ENCODE data around the gene GRP.

Gene GRP

DNA sequence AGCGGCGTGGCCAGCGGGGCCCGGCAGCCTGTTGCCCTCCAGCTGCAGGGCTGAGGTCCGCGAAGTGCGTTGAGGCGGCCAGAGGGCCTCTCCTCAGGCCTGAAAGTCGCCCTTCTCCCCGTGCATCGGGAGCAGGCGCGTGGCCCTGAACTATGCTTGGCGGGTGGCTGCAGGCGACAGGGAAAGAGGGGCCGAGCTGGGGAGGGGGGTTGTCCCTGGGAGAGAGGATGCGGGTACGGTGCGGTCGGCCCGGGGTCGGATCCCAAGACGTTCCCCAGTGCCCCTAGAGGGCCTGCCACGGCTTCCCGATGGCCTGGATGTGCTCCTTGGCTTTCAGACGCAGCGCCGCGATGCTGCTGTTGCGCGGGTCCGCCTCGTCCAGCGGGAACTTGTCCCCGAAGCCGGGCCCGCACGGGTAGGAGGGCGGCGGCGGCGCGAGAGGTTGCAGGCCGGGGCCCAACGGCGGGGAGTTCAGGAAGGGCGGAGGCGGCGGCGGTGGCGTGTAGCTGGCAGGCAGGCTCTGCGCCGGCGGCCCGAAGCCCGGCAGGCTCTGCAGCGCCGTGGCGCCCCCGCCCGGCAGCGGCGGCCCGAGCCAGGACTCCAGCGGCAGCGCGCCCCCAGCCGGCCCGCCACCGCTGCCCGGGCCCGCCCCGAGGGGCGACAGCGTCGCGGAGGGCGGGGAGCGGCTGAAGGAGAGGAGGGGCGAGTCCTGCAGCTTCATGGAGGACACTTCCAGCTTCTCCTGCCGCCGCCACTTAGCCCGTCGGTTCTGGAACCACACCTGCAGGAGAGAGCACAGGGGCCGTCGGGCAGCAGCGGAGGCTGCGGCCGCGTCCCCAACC is 49.0 kb downstream of the GRP start:
- peak; percentile 51 for DNase-seq

DNA sequence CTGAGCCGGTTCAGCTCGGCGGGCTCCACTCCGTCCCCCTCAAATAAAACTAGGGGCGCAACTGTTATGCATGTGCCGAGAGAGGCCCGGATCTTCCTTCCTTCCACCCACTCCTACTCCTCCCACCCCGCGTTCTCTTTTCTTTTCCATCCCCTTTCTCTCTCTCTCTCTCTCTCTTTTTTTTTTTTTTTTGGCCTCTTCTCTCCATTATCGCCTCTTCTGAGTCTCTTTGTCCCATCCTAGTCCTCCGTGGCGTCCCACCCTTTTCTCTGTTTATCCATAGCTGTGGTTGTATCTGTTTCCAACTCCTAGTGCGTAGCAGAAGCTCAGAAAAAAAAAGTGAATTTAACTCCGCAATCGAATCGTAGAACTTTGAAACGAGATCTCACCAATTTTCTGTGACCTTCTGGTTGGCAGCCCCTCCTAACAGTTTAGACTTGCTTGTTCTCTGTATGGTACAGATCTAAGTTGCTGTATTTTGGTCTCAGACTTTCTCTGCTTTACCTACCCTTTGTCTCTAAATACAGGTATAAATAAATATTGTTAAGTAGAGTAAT is 49.7 kb downstream of the GRP start:
- DNase-seq: no peak

DNA sequence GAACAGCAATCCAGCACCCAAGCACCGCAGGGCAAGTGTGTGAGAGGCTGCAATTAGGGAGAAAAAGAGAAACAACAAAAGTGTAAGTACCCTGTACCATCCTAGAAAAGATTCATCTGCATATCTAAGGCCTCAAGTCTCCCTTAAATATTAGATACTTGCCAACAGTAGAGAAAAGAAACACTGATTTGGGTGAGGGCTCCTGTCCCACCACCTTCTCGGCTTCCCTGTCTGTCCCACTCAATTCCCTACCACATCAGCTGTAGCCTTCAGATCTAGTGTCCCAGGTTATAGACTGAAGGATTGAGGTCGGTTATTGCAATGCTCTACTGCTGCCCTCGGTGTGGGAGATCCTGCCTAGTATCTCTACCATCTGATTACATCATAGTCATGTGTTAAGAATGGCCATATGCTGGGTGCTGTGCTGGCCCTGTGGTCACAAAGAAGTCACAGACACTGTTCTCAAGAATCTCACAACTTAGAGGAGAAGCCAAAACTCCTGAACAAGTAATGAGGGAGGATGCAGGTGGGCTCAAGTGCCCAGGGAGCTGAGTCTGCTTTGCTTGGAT is 50.8 kb downstream of the GRP start:
- DNase-seq: no peak

DNA sequence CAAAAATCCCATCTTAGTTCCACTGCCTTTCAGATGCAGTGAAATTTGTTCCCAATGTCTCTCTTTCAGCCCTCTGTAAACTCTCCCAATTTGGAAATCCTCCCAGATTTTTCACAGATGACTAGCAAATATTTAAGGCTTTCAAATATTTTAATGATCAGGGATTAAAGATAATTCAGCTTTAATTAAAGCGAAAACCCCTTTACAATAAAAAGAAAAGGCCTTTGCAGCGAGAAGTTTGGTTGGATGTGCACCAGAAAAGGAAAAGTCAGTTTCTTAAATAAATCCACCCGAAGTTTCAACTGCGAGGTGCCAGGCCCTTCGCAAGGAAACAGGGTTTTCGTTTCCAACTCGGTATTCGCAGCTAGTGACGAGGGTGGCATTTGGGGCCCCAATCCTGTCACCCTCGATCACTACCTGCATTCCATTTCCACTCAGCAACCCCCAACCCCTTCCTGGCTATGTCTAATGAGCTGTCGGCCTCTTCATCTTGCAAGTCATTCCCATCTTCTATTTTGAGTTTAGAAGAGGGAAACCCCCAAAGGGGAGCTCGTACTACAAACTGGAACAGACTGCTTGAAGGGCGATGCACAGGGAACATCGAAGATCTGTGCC is 51.8 kb downstream of the GRP start:
- no peak for DNase-seq

DNA sequence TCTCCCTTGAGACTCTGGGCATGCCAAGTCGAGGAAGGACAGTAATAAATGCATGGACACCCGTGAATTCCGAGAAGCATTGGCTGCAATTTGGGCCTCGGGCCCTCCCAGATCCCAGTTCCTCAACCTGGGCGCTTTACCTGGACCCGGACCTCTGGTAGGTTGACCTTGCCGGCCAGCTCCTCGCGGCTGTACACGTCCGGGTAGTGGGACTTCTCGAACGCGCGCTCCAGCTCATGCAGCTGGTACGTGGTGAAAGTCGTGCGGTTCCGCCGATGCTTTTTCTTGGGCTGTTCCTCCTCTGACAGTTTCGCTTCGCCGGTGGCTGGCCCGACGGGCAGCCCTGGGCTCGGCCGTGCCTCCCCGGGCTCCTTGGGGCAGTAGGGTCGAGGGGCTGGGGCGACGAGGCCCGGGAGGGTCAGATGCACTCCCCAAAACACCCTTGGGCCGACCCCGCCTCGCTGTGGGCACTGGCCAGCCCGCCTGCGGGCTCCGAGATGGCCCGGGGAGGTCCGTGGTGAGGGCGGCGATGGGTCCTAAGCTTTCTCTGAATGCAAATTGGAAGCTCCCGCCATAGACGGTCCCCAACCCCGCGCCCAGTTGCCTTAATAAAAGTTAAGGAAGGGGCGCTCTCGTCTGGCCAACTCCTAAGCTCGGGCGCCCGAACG is 52.4 kb downstream of the GRP start:
- no peak for DNase-seq

DNA sequence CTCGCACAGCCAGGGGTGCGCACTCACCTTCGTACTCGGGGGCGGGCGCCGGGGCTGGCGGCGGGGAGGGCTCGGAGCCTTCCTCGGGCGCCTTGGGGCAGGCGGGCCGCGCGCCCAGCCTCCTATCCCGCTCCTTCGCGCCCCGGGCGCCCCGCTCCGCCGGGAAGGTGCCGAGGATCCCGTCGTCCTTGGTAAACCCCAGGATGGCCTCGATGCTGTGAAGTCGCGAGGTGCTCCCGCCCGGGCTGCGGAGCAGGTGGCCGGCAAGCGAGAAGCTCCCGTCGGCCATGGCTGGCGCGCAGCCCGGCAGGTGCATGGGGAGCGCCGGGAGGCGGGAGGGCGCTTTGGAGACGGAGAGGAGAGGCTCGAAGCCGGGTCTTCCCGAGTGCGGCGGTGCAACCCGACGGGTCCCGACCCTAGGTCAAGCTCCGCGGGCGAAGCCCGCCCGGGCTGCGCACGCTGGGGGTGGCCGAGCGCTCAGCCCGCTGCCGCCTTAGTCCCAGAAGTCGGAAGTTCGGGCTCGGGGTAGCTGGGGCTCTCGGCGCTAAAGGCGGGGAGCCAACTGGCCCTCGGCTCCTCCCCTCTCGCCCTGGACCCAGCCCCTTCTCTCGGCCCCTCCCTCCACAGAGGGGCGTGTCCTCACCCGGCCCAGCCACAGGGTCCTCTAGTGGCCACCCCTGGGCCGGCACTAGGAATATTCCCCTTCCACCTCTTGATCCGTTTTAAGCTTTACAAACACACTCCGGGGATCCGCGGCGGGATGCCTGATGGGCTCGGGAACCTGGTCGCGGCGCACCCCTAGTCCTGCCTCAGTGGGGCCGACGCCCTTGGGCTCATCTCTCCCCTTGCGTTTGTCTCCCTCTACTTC is 53.2 kb downstream of the GRP start, which contains the start of gene RAX:
Gene RAX, minus strand, starts transcription at position 564 of the 868 bp plus-strand sequence. Its CDS starts 248 bp downstream, at position 316.
- no peak for DNase-seq

DNA sequence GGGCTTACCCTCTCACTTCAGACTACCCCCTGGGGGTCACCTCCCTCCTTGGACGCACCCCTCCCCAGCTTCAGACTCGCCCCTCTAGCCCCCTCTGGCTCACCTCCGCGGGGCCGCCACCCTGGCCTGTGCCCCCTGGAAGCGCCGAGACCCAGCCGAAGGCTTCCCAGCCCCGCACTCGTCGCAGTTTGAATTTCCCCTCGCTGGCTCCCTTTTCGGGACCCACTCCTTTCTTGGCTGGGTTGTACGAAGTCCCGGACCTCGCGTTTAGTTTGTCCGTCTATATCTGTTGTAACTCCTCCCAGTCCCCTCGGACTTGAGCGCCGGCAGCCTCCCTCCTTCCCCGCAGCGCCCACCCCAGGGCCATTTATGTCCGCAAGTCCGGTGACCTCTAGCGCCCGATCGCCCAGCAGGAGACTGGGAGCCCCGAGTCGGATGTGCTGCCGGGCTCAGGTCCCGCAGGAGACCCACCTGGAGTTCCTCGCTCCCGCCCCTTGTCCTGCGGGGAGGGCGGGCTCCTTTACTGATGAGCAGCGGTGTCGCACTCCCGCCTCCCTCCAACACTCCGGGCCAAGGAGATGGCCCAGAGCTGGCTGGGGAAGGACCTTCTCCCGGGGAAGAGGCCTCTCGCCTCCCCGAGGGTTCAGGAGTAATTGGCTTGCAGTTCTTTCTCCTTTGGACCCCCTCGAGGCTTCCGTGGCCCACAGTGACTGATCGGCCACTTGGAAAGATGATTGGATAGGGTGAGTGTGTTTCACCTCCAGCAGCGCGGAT is 54.0 kb downstream of the GRP start:
- no peak for DNase-seq

DNA sequence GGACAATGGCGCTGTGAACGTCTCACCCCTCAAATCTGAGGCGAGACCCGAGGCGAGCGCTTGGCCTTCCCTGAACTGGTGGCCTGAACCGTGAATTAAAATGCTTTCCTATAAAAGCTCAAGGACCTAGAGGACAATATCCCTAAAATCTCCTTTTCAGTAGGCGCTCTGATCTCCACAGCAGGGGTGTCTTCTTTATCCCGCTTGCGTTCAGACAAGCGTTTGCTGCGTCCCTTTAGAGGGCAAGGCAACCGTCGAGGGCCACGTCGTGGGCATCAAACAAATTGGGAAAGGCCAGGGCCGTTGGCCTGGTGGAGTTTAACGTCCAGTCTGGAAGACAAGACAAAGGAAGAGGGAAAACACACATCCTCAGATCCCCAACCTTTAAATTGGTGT is 54.6 kb downstream of the GRP start:
- DNase-seq: no peak

DNA sequence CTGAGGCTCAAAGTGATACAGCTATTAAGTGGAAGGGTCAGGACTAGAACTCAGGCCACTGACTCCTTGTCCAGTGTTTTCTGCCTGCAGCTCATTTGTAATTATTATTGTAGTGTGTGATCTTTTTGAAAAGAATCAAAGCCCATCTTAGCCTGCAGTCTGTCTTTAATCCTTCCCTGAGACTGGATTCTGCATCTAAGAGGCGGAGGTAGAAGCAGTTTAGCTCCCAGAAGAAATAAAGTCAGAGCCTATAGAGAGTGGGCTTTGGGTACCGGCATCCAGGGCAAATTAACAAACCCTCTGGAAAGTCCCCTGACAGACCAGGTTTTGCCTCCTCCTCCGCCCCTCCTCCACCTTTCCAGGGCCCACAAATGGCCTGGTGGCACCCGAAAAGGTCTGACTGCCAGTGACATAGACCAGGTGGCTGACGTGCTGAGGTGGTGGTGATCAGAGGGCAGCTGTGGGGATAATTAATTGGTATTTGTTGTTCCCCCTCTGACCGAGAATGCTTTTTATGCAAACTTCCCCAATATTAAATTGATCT is 55.5 kb downstream of the GRP start:
- no peak for DNase-seq

DNA sequence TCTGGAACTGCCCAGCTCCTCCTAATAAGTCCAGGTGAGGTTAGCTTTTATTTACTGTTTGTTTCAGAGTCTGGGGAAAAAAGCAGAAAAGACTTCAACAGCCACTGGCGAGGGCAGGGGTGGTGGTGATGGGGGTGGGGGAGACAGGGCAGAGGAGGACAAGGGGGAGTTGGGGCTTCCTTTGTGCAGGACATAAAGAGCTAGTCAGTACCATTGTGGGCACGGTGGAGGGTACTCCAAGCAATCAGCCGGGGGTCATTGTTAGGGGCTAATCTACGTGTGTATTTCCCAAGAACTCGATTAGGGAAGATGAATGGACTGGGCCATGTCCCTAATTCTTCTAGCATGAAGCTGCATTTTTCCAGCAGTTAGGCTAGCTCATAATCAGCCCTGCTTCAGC is 56.1 kb downstream of the GRP start:
- no peak for DNase-seq

DNA sequence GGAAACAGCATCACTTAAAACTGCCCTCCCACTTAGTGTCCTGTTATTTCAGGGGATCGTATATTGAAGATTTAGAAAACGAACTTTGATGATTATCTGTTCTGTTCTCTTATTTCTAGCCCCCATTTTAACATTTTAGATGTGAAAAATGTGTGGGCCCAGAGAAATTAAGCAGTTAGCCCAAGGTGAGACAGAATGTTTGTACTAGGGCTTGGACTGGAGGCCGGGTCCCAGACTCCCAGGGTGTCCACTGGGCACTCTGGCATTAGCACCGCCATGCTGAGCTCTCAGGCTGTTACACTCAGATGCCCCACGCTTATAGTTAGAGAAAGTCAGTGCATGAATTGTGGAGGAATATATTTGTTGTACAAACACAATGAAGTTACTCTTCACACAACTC is 58.8 kb downstream of the GRP start:
- DNase-seq: no peak

DNA sequence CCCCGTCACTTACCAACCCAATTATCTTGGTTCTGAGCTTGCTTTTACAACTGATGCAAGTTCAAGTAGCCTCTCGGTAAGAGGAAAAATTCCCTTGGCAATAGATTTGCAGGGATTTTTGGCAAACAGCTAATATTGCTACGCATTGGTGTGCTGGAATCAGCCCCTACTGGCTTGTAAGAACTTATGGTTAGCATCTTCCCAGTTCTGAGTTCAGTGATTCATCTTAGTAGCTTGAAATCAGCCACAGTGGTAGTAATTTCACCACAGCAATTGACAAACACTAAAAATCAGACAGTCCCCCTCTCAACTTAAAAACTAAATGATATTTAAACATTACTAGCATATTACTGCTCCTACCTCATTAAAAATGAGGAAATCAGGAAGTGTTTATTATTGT is 59.2 kb downstream of the GRP start:
- DNase-seq: no peak

DNA sequence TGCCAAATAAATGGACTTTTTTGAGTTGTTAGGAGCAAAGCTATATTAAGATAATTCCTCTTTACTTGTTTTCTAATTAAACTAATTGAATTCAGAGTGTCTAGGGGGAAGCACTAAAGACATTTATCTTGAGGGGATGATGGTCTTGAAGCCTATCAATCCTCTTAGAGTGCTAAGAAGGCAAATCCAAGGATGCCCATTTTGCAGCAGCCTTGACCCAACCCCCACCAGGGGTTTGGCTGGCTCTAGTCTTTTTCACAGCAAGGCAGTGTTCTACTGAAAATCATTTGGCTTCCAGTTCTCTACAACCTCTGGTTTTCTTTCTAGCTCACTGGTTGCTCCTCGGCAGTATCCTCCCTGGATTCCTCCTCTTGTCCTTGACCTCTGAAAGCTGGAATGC is 59.8 kb downstream of the GRP start:
- DNase-seq: no peak
